ENCODE measurements around the gene SLC39A11.
"Not testable (repeated sequence)": the region's sequence is repeated elsewhere in the genome, so short reads cannot be mapped to it uniquely, and the experiment has no call there.

The SLC39A11 gene

DNA sequence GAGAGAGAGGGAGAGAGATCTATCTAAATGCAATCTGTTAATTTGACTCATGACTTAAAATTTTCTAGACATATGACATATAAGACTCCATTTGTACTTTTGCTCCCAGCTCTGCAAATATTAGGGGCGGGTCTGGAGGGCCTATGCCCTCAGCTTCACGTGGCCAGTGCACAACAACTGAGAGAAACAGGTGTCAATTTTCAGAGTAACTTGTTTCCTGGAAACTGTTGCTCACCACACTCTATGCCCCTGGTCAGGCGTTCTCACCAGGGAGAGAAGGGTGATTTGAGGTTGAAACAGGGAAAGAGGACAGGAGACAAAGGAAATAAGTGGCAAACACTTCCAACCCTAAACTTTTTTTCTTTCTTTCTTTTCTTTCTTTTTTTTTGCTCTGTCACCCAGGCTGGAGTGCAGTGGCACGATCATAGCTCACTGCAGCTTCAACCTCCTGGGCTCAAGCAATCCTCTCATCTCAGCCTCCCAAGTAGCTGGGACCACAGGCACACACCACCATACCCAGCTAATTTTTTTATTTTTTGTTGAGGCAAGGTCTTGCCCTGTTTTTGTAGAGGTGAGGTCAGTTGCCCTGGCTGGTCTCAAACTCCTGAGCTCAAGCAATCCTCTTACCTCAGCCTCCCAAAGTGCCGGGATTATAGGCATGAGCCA, 270.0 kb downstream of the SLC39A11 start:
- DNase-seq = no peak

DNA sequence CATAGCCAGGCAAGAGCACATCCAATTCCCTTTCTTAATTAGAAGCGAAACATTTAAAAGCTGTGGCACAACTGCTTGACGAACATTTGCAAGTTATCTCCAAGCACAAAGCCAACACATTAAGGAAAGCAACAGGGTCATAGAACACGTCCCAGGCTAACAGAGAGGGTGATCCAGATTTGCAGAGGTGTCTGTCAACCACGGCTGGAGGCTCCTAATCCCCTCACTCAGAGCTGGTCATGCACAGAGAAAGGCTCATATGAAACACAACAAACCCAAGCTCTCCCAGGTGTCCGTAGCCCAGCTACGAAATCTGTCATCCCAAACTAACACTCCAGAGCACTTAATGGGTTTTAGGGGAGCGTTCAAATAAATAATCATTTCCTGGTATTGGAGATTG, 276.1 kb downstream of the SLC39A11 start:
- DNase-seq = no peak

DNA sequence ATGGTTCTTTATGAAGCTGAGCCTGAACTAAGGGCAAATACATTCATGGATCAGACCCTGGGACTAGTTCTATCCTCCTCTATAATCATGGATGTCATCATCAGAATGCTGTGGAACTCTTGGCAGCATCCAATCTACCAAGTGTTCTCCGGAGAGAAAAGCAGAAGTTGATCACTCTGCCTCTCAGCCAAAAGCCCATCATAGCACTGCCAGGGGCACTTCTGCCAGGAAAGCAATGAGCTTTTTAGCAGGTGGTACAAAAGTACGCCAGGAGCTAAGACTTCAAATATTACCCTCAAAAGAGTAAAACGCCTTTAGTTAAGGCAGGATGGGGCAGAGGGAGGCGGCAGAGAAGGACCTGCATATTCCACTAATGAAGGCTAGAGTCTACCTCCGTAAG, 279.0 kb downstream of the SLC39A11 start:
- no peak for DNase-seq

DNA sequence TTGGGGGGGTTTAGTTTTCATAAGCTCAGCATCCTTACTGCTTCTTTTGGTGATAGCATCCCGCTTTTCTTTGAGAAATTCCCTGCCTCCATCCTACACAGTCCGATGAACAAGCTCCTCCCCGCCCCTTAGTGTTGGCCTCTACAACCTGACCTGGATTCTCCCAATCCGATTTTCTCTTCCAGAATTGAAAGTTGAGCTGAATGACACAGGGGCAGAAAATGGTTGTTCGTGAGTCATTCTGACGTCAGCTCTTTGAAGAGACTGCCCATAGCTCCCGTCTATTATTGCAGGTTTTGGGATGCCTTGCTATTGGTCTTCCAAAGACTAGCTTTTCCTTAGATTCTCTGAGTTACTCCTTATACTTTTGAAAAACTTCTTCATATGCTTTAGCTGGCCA, 279.7 kb downstream of the SLC39A11 start:
- DNase-seq = no peak

DNA sequence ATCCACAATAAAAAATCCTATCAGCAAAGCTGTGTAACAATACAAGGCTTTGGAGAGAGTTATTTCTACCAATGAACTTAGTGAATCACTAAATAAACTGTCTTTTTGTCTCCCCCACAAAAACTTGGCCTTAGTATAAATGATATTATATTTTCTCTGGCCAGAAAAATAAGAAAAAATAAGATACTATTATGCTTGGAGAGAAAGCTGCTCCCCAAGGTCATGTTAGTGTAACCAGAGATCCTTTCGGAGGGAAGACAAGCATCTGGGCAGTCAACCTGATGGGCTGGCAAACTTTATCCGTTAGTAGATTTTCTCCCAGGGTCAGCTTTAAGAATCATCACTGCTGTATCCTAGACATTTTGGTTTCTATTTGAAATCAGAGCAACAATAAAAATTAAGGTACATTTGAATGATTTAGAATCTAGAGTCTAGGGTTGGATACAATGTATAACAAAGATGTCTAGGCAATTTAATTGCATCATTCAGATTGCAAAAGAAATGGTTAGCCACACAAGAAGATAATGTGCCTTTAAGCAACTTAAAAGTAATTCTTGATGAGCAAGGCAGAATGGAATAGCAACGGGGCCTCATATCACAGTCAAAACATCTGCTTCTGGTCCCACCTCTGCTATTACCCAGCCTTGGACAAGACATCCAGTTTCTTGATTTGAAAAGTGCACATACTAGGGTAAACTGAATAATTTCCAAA, 280.4 kb downstream of the SLC39A11 start:
- no peak for DNase-seq

DNA sequence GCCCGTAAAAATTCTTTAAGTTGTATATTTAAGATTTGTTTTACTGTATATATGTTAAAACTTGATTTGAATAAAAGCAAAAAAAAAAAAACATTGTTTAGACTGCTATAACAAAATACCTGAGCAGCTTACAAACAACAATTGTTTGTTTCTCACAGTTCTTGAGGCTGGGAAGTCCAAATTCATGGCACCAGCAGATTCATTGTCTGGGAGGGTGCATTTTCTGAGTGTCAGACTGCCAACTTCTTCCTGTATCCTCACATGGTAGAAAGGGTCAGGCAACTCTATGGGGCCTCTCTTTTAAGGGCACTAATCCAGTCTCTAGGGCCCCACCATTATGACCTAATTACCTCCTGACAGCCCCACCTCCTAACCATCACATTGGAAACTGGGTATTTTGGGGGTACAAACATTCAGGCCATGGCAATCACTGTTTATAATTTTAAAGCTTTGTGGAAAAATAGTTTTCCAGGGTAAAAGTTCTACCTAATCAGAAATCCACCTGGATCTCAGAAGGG, 281.4 kb downstream of the SLC39A11 start:
- no peak for DNase-seq

DNA sequence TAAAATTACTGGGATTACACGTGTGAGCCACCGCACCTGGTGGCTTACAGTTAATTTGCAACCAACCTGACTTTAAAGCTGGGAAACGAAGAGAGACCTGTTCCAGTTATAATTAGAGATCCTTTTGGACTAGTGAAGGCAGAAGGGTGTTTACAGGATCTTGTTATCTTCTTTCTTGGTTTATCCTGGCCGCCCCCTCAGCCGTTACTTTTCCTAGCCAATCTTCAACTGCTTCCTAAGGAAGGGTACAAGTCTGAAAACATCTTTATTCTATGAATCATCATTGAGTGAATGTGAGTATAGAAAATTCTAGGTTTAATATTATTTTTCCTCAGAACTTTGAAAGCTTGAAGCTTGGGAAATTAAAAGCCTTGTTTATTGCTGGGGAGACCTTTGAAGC, 286.5 kb downstream of the SLC39A11 start:
- no peak for DNase-seq

DNA sequence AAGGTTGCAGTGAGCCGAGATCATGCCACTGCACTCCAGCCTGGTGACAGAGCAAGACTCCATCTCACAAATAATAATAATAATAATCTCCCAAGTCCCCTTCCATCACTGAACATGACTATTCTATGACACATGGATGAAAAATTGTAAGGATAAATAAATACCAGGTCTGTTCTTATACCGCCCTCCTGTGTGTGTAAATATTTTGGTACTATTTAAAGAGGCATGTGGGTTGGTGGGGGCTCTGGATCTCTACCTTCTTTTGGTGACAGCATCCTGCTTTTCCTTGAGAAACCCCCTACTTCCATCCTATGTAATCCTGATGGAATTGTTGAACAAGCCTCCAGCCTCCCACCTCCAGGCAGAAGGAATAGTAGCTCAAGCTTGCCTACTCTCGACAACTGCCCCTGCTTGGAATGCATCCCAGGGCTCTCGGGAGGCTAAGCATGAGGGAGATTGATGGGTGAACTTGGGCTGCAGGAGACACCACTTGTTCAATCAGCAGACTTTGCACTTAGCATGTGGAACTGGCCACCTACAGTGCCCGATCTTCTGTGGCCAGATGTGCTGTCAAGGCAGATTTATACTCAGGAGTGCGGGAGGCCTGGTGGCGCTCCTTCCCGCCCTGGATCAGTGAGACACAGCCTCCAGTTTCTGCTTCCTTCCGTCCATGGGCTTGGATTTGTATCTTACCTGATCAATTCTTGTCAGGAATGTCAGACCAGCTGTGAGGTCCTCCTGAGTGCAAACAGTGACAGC, 287.4 kb downstream of the SLC39A11 start:
- no peak for DNase-seq

DNA sequence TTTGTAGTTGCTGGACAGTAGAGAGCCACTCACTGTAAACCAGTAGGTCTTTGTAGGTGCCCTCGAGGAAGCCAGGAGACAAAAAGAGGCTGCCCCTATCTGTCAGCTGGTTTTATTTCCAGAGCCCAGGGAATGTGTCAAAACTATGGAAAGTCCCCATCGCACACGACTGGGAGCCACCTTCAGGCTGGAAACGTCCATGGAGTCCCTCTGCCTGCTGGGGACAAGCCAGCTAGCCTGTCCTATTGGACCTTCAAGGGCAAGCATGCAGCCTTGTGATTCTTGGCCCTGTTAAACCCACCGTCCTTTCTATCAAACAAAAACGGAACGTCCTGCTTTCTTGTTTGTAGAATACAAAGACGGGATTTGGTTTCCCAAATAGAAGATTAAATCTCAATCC, 289.8 kb downstream of the SLC39A11 start:
- DNase-seq = no peak

DNA sequence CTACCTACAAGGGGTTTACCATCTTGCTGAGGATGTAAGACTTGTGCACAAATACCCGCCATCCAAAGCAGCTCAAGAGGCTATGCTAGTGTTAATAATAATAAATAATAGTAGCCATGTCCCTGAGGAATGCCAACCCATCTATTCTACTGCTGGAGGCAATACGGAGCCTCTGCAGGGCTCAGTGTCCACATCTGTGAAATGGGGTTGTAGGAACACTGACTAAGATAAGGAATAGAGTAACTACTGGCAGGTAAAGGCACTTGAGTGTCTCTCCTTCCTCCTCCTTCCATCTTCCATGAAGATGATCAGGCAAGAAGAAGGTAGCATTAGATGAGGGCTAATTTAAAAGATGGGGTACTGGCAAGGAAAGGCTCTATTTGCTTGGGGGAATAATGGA, 295.3 kb downstream of the SLC39A11 start:
- no peak for DNase-seq

DNA sequence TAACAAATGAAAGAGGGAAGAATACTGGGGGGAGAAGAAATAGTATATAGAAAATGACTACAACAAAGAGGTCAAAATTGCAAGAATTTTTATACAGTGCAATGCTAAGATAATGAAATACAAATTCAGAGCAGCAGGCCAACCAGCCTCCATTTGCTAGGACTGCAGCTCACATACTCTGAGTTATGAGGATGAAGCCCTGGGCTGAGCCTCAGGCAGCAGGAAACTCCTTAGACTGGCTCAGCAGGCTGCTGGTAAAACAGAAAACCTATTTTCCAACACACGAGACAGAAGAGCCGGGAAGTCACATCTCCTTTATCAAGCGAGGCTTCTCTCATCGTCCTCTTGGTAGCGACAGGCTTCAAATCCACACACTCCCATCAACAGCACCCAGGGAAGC, 296.5 kb downstream of the SLC39A11 start:
- no peak for DNase-seq

DNA sequence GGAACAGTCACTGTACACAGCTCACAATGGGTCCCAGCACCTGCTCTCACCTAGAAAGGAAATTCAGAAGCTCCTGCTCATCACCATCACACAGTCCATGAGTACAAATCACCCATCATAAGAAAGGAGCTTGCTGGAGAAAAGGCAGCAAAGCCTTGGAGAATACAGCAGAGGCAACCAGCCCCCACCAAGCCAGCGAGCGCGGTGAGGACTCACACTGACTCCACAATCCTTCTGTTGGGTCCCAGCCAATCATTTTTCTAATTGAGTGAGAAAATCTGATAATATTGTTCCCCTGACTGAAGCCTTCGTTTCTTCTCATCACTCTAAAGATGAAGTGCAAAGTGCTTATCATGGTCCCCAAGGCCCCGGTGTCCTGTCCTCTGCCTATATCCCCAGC, 298.3 kb downstream of the SLC39A11 start:
- no peak for DNase-seq

DNA sequence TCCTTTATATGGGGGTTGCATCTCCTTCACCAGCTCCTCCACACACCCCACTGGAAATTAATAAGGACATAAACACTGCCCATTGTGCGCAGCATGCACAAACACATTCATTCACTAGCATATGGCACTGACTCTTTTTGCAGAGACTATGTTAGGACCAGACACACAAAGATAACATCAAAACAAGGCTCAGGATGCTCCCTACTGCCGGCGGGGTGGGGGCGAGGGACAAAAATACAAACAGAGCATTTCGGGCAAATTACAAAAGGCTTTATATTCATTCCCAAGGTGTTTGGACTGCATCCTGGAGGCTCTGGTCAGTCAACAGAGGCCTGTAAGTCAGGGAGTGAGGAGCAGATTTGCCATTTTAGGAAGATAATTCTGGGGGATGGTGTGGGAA, 299.7 kb downstream of the SLC39A11 start:
- DNase-seq = no peak

DNA sequence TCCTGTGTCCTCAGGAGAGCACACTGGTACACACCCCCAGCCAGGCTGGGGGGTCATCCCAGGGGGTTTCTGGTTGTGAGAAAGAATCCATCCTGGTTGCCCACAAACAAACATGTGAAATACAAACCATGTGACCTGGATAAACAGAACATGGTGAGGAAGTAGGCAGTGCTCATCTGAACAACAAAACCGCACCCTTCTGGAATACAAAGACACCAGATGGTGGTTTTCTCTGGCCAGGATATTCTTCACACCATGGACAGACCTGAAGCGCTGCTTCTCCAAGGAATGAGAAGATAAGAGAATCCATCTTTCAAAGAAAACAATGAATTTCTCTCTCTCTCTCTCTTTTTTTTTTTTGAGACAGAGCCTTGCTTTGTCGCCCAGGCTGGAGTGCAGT, 302.3 kb downstream of the SLC39A11 start:
- peak; percentile 71 for DNase-seq

DNA sequence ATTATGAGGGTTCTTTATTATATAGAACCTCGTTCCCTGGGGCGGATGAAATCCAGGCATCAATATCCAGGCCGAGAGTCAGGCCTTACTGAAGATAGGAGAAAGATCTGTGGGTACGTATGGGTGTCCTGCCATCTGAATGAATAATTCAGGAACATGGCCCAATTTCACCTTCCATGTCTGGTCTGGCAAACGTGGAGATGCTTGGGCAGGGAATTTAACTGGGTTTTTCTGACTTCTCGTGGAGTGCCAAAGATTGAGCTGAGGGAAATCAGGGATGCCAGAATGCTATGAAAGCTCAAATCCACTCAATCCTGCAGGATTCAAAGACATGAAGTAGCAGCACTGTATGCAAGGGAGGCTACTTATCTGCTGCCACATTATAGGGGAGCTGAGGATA, 302.8 kb downstream of the SLC39A11 start:
- peak; percentile 55 for DNase-seq

DNA sequence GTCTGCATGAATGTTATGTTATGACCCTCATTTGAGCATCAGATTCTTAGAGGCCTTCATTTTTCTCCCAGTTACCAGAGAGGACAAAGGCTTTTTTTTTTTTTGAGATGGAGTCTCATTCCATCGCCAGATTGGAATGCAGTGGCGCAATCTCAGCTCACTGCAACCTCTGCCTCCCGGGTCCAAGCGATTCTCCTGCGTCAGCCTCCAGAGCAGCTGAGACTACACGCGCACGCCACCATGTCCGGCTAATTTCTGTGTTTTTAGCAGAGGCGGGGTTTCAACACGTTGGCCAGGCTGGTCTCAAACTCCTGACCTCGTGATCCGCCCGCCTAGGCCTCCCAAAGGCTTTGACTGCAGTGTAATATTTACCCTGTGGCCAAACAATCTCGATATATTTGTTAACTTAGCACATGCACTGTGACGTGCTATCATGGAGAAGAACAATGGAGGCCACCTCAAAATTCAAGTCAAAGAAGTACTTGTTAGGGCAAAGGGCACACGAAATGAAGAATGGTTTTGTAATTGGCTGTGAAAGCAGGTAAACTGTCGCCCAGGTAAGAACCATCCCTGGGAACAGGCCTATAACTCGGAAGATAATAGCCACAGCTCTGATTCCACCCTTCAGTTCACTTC, 303.4 kb downstream of the SLC39A11 start:
- peak; percentile 89 for DNase-seq

DNA sequence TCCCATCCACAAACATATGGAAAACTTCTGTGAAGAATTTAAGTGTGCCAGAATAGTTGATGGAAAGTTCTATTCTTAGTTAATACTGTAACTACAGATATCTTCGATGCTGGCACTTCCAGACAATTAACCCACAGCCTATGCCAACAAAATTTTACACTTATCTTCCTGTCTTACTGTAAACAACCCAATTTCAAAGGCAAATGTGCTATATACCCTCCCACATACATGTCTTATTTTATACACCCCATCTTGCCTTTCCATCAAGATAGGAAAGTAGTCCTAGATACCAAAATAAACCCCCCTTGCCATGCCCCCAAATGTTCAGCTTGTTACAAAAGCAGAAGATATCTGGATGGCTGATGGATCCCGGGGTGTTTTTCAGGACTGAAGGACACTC, 306.3 kb downstream of the SLC39A11 start:
- no peak for DNase-seq

DNA sequence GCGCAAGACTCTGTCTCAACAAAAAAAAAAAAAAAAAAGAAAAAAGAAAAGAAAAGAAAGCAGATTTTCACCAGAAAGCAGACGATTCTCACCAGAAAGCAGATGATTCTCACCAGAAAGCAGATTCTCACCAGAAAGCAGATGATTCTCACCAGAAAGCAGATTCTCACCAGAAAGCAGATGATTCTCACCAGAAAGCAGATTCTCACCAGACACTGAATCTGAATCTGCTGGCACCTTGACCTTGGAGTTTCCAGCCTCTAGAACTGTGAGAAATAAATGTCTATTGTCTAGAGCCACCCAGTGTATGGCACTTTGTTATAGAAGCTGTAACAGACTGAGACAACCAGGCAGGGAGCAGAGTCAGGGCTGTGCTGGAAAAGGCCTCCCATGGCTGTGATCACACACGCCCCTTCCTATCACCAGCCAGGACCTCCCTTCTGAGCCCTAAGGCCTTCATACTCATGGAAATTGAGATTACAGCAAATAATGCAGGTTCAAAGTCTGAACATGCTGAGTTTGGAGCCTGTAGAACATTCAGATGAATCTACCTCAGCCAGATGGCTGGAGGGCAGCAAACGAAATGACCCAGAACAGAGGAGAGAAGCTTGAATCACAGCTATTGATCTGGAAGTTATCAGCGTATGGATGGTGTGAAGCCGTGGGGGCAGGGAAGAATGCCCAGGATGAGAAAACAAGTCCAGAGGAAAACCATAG, 309.3 kb downstream of the SLC39A11 start:
- DNase-seq = no peak

DNA sequence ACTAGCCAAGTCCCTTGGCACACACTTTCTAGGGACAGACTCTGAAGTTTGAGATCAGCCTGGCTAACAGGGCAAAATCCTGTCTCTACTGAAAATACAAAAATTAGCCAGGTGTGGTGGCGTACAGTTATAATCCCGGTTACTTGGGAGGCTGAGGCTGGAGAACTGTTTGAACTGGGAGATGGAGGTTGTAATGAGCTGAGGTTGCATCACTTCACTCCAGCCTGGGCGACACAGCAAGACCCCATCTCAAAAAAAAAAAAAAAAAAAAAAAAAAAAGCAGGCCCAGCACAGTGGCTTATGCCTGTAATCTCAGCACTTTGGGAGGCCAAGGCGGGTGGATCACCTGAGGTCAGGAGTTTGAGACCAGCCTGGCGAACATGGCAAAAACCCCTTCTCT, 310.1 kb downstream of the SLC39A11 start:
- DNase-seq = not testable (repeated sequence)

DNA sequence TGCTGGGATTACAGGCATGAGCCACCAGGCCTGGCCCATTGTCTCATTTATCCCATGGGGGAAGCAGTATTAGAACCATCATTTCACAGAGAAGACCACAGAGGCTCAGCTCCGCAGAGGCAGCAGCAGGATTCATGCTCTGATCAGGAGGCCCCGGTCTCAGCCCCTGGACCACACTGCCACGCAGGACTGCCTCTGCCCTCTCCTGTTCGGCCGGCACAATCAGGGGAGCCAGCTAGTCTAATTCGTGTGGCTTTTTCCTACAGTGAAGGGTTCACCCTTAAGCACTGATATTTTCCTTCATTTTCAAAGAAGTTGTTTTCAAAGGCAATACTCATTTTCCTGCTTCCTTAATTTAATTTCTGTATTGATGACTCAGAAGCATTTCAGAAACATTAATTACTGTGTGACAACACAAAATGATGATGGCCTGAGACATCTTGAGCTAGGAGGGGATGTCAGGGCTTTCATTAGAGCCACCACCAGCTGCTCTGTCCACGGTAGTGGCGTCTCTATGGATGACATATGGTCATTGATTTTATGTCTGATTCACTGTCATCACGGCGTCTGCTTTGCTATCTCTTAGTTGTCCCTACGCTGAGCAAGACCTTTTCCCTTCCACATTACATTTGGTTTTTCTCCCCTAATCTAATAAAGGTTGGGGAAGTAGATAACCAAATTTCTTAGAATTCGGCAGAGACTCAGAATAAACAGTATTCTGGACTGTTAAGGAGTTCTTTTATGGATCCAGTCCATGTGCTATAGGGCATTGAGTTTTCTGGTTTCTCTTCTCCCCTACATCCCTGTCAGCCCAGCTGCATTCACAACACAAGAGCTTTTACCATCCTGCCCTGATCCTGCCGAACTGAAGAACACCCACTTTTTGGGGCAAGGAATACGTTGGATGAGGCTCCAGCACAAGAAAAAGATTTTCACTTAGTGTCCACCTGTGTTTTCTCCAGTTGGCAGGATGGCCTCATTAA, 314.0 kb downstream of the SLC39A11 start:
- DNase-seq = no peak

DNA sequence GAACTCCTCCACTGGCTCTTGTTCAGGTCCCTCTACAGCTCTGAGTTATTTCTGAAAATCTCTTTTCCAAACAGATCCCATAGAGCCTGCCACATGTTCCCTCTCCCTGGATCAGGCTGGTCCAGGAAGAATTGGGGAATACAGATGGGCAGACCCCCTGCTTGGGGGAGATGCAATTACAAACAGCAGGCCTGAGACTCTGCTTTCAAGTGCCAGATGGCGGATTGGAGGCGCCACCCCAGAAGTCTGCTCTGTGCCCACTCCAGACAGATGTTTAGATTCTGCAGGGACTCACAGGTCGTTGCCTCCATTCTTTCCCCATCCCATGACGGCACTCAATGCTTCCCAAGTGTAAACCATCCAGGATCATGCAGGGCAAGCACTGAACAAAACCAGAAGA, 316.6 kb downstream of the SLC39A11 start:
- DNase-seq = peak; percentile 40
